ENCODE results near the gene NCAM1.

- no peak for TF ChIP-seq CTCF (conservative IDR thresholded peaks at IDR 0.05)
- no peak for TF ChIP-seq ZFX (IDR thresholded peaks at IDR 0.05)
Observed at GRCh38 chr11:112941104-112941503, 20.1 kb upstream of the NCAM1 start.
